Measurements from ENCODE around the gene ESPNL. TPM values are rescaled to one million over a fixed set of nuclear protein-coding genes. Genes with fewer than 3 reads are reported as not detected.

Gene ESPNL
- total and polyA plus RNA-seq, 9 of the 15 experiments (the other 6 are each of a cell fraction or from before 2014, with no cell fraction given): 0.03 to 0.09 (median 0.05) TPM; not detected in 3

DNA sequence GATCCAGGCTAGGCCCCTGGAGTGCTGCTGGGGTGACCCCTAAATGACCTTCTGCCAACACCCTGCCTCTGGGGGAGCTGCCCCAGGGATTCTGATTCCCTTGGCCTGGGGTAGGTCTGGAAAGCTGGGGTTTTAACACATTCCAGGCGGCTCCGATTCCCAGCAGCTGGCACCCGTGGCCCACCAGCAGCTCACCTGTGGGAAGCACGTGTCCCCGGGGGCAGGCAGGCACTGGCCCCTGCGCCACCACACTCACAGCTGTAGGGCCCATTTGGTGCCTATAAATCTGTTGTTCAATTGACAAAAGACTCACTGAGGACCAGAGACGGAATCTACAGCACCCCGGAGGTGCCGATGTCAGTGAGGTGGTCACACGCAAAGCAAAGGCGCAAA is 34.2 kb downstream of the ESPNL start (continued):
- TF ChIP-seq IFI16 (CRISPR knock-in tag; IDR thresholded peaks at IDR 0.05): no peak
- no peak for TF ChIP-seq SRSF7 (optimal IDR thresholded peaks at IDR 0.05; ENCODE audit: low read depth, low read length)
- no peak for TF ChIP-seq RBFOX2 (IDR thresholded peaks at IDR 0.05; ENCODE audit: low read depth, low read length)
- TF ChIP-seq XRCC3 (IDR thresholded peaks at IDR 0.05): no peak
- no peak for TF ChIP-seq NR4A1 (CRISPR knock-in tag; IDR thresholded peaks at IDR 0.05)
- no peak for TF ChIP-seq NR4A1 (tag; IDR thresholded peaks at IDR 0.05)

DNA sequence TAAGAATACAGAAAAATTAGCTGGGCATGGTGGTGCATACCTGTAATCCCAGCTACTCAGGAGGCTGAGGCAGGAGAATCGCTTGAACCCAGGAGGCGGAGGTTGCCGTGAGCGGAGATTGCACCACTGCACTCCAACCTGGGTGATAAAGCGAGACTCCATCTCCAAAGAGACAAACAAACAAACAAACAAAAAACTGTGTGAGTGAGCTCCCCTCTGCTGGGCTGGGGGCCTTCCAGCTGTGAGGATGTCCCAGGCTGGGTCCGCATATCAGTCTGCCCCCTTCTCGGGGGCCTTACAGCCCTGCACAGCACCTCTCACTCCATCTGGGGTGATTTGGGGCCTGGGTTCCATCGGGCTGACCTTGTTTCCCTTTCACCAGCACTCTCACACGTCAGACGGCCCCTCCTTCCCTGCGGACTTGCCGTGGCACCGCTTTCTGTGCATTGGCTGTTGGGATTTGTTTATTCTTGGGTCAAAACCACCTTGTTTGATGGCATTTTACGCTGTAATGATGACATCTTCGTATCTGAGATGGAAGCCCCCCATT is 35.5 kb downstream of the ESPNL start:
- TF ChIP-seq, protein P1, sequence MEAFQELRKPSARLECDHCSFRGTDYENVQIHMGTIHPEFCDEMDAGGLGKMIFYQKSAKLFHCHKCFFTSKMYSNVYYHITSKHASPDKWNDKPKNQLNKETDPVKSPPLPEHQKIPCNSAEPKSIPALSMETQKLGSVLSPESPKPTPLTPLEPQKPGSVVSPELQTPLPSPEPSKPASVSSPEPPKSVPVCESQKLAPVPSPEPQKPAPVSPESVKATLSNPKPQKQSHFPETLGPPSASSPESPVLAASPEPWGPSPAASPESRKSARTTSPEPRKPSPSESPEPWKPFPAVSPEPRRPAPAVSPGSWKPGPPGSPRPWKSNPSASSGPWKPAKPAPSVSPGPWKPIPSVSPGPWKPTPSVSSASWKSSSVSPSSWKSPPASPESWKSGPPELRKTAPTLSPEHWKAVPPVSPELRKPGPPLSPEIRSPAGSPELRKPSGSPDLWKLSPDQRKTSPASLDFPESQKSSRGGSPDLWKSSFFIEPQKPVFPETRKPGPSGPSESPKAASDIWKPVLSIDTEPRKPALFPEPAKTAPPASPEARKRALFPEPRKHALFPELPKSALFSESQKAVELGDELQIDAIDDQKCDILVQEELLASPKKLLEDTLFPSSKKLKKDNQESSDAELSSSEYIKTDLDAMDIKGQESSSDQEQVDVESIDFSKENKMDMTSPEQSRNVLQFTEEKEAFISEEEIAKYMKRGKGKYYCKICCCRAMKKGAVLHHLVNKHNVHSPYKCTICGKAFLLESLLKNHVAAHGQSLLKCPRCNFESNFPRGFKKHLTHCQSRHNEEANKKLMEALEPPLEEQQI (IDR thresholded peaks at IDR 0.05): no peak
- TF ChIP-seq NR4A1 (CRISPR knock-in tag; IDR thresholded peaks at IDR 0.05) (no peak), NR4A1 (tag; IDR thresholded peaks at IDR 0.05) (no peak), XRCC5 (IDR thresholded peaks at IDR 0.05; ENCODE audit: low read depth, low read length) (no peak), SNIP1 (IDR thresholded peaks at IDR 0.05; ENCODE audit: low read depth) (no peak)
- TF ChIP-seq, protein P2, sequence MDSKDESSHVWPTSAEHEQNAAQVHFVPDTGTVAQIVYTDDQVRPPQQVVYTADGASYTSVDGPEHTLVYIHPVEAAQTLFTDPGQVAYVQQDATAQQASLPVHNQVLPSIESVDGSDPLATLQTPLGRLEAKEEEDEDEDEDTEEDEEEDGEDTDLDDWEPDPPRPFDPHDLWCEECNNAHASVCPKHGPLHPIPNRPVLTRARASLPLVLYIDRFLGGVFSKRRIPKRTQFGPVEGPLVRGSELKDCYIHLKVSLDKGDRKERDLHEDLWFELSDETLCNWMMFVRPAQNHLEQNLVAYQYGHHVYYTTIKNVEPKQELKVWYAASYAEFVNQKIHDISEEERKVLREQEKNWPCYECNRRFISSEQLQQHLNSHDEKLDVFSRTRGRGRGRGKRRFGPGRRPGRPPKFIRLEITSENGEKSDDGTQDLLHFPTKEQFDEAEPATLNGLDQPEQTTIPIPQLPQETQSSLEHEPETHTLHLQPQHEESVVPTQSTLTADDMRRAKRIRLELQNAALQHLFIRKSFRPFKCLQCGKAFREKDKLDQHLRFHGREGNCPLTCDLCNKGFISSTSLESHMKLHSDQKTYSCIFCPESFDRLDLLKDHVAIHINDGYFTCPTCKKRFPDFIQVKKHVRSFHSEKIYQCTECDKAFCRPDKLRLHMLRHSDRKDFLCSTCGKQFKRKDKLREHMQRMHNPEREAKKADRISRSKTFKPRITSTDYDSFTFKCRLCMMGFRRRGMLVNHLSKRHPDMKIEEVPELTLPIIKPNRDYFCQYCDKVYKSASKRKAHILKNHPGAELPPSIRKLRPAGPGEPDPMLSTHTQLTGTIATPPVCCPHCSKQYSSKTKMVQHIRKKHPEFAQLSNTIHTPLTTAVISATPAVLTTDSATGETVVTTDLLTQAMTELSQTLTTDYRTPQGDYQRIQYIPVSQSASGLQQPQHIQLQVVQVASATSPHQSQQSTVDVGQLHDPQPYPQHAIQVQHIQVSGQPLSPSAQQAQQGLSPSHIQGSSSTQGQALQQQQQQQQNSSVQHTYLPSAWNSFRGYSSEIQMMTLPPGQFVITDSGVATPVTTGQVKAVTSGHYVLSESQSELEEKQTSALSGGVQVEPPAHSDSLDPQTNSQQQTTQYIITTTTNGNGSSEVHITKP (IDR thresholded peaks at IDR 0.05; ENCODE audit: partially characterized antibody): no peak
- TF ChIP-seq, protein P3, sequence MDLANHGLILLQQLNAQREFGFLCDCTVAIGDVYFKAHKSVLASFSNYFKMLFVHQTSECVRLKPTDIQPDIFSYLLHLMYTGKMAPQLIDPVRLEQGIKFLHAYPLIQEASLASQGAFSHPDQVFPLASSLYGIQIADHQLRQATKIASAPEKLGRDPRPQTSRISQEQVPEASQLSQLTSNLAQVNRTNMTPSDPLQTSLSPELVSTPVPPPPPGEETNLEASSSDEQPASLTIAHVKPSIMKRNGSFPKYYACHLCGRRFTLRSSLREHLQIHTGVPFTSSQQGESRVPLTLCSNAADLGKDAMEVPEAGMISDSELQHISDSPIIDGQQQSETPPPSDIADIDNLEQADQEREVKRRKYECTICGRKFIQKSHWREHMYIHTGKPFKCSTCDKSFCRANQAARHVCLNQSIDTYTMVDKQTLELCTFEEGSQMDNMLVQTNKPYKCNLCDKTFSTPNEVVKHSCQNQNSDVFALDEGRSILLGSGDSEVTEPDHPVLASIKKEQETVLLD (IDR thresholded peaks at IDR 0.05): no peak
- Histone ChIP-seq H3K36me3 (ENCODE audit: control insufficient read depth, insufficient read depth, low read length) (no peaks in the 10 kb centered on the region), H3K79me2 (ENCODE audit: control insufficient read depth, insufficient read depth, low read length) (no peaks in the 10 kb centered on the region), H3K27ac (ENCODE audit: extremely low read depth, low read depth, low read length) (no peak overlapping the region), H3K27me3 (ENCODE audit: control insufficient read depth in 2 of 2, insufficient read depth in 2 of 2, low read length in 2 of 2) (peaks cover 3 to 34% of the 10 kb centered on the region in 2 experiments; a peak in 4 of 5 replicates), H4K20me1 (replicated peaks; ENCODE audit: control insufficient read depth, insufficient read depth, low read length) (peaks cover 2% of the 10 kb centered on the region; the same call in 1 of the 2 replicates), H3K9me3 (replicated peaks; ENCODE audit: control insufficient read depth, insufficient read depth, low read depth, low read length) (no peaks in the 10 kb centered on the region), H2AFZ (ENCODE audit: low read depth, low read length) (no peak overlapping the region), H3K9ac (ENCODE audit: insufficient read depth in 1 of 2, low read depth in 2 of 2, low read length in 2 of 2) (no peak overlapping the region), H3K4me1 (replicated peaks in 1 of 2; ENCODE audit: control insufficient read depth in 2 of 2, insufficient read depth in 2 of 2, low read length in 2 of 2) (peaks cover 6 to 58% of the 10 kb centered on the region in 2 experiments; a peak in 4 of 5 replicates), H3K9me1 (ENCODE audit: control insufficient read depth, insufficient read depth, low read length) (no peaks in the 10 kb centered on the region), H3K4me3 (no peak overlapping the region), H3K4me2 (ENCODE audit: insufficient read depth, low read length) (no peak overlapping the region)
- CTCF ChIA-PET (ENCODE audit: low intra/inter-chr PET ratio): no interaction called here
- intact Hi-C loops (cut with micrococcal nuclease) (loop anchor here (10.0 kb wide), 1 partner anchor 281 kb away; the partner anchor contains the start of gene RAMP1), in situ Hi-C loops (cut with MboI) (no loop called here)
- 35% methylated on average over 12 of the region's 15 CpGs for WGBS (ENCODE audit: insufficient coverage, low coverage, missing lambda C conversion rate)
- ATAC-seq: no peak
- BruUV-seq (replicated peaks): no TSS peak
- POLR2A ChIA-PET: no interaction called here
- FAIRE-seq: no peak
- no peak for DNase-seq (ENCODE audit: extremely low read depth in 1 of 4, low spot score in 3 of 4)
